HEK293 (cell line): Measurements from ENCODE around the gene NRN1L.

ENCODE experiments used
- CTCF ChIA-PET: fragments of 350-600 bp; formaldehyde crosslinking; extraction: SDS; loops from one replicate; lab custom pipeline; 2021; ENCODE audit warnings: antibody characterized with exemption; lab: Yijun Ruan, JAX
- POLR2A ChIA-PET: fragments of 300-600 bp; formaldehyde crosslinking; extraction: SDS; loops from one replicate; lab custom pipeline; 2020; ENCODE audit warnings: antibody characterized with exemption, inconsistent platforms; lab: Yijun Ruan, JAX
- H3K27ac ChIP-seq: fragments of 200-500 bp; sonication (Bioruptor generic); 2 replicates; pipeline ENCODE4 v1.5.1; 2014; ENCODE audit warnings: low read depth, low read length, control low read depth, inconsistent platforms; ENCODE audit errors: extremely low read depth
- H3K36me3 ChIP-seq, 2 experiments: fragments of 200-500 bp in 1 of 2; sonication (Bioruptor generic) in 1 of 2; 1 replicate in 1 of 2; 2 replicates in 1 of 2; pipeline ENCODE4 v1.5.1; 2014 to 2017; ENCODE audit warnings: inconsistent platforms in 2 of 2, low read length in 2 of 2; ENCODE audit not compliant: control insufficient read depth in 2 of 2, insufficient read depth in 1 of 2
- H3K4me1 ChIP-seq: fragments of 200-500 bp; sonication (Bioruptor generic); 2 replicates; pipeline ENCODE4 v1.5.1; 2014; ENCODE audit warnings: mild to moderate bottlenecking, low read length, inconsistent platforms; ENCODE audit not compliant: control insufficient read depth, insufficient read depth
- H3K4me3 ChIP-seq: 2 replicates; pipeline ENCODE4 v1.5.1; 2011; ENCODE audit warnings: low read depth, mild to moderate bottlenecking, control low read depth, low read length, moderate library complexity
- H3K9me3 ChIP-seq: fragments of 200-500 bp; sonication (Bioruptor generic); 2 replicates; pipeline ENCODE4 v1.5.1; 2014; ENCODE audit warnings: low read depth, low read length, inconsistent platforms; ENCODE audit not compliant: control insufficient read depth, insufficient read depth
- GLI2 ChIP-seq: fragments of 450-650 bp; formaldehyde crosslinking; IDR thresholded peaks from 2 replicates; pipeline ENCODE4; 2017; ENCODE audit warnings: missing biosample characterization, missing genetic modification characterization, low read depth, borderline replicate concordance
- HOXA7 ChIP-seq: sonication (generic); formaldehyde crosslinking; IDR thresholded peaks from 2 replicates; pipeline ENCODE4 v1.8.1; 2022; ENCODE audit warnings: missing genetic modification reagents, borderline replicate concordance
- KLF16 ChIP-seq: fragments of 450-650 bp; formaldehyde crosslinking; IDR thresholded peaks from 2 replicates; pipeline ENCODE4 v1.5.1; 2017; ENCODE audit warnings: missing biosample characterization, missing genetic modification characterization
- MEIS1 ChIP-seq: sonication (generic); formaldehyde crosslinking; IDR thresholded peaks from 2 replicates; pipeline ENCODE4 v1.8.1; 2022; ENCODE audit warnings: missing genetic modification reagents, mild to moderate bottlenecking, borderline replicate concordance
- OSR2 ChIP-seq: fragments of 450-650 bp; formaldehyde crosslinking; IDR thresholded peaks from 2 replicates; pipeline ENCODE4 v1.5.1; 2016; ENCODE audit warnings: missing biosample characterization, missing genetic modification characterization
- SCRT2 ChIP-seq: fragments of 450-650 bp; formaldehyde crosslinking; IDR thresholded peaks from 2 replicates; pipeline ENCODE4 v1.5.1; 2016; ENCODE audit warnings: missing biosample characterization, missing genetic modification characterization
- TRIM28 ChIP-seq: IDR thresholded peaks from 2 replicates; pipeline ENCODE4 v1.6.1; 2011; ENCODE audit warnings: low read length, control low read depth, borderline replicate concordance
- ZBTB20 ChIP-seq: fragments of 450-650 bp; formaldehyde crosslinking; IDR thresholded peaks from 2 replicates; pipeline ENCODE4 v1.5.1; 2016; ENCODE audit warnings: missing biosample characterization, missing genetic modification characterization
- ZBTB8A ChIP-seq: fragments of 450-650 bp; formaldehyde crosslinking; IDR thresholded peaks from 2 replicates; pipeline ENCODE4 v1.5.1; 2016; ENCODE audit warnings: missing biosample characterization, missing genetic modification characterization
- ZNF10 ChIP-seq: fragments of 450-650 bp; formaldehyde crosslinking; IDR thresholded peaks from 2 replicates; pipeline ENCODE4 v1.5.1; 2017; ENCODE audit warnings: missing biosample characterization, missing genetic modification characterization
- ZNF121 ChIP-seq: fragments of 450-650 bp; formaldehyde crosslinking; IDR thresholded peaks from 2 replicates; pipeline ENCODE4 v1.5.1; 2016; ENCODE audit warnings: missing biosample characterization, missing genetic modification characterization
- ZNF16 ChIP-seq: fragments of 450-650 bp; formaldehyde crosslinking; IDR thresholded peaks from 2 replicates; pipeline ENCODE4 v1.5.1; 2016; ENCODE audit warnings: low read depth, missing biosample characterization, missing genetic modification characterization
- ZNF169 ChIP-seq: fragments of 450-650 bp; formaldehyde crosslinking; IDR thresholded peaks from 2 replicates; pipeline ENCODE4 v1.5.1; 2016; ENCODE audit warnings: missing biosample characterization, missing genetic modification characterization
- ZNF23 ChIP-seq: fragments of 450-650 bp; formaldehyde crosslinking; IDR thresholded peaks from 2 replicates; pipeline ENCODE4 v1.5.1; 2016; ENCODE audit warnings: missing biosample characterization, missing genetic modification characterization, borderline replicate concordance
- ZNF239 ChIP-seq: fragments of 450-650 bp; formaldehyde crosslinking; IDR thresholded peaks from 2 replicates; pipeline ENCODE4 v1.5.1; 2016; ENCODE audit warnings: missing biosample characterization, missing genetic modification characterization
- ZNF274 ChIP-seq, 2 experiments: fragments of 200-500 bp in 1 of 2; fragments of 450-650 bp in 1 of 2; sonication (Bioruptor generic) in 1 of 2; formaldehyde crosslinking in 1 of 2; IDR thresholded peaks; 2 replicates each; pipeline versions ENCODE4 v1.5.1 to v1.6.1; 2014 to 2016; ENCODE audit warnings: borderline replicate concordance in 1 of 2, inconsistent platforms in 1 of 2, low read length in 1 of 2, missing biosample characterization in 1 of 2, missing genetic modification characterization in 1 of 2
- ZNF426 ChIP-seq: fragments of 450-650 bp; formaldehyde crosslinking; IDR thresholded peaks from 2 replicates; pipeline ENCODE4 v1.5.1; 2017; ENCODE audit warnings: missing biosample characterization, missing genetic modification characterization, mild to moderate bottlenecking, inconsistent platforms, moderate library complexity
- ZNF529 ChIP-seq: fragments of 450-650 bp; formaldehyde crosslinking; IDR thresholded peaks from 2 replicates; pipeline ENCODE4 v1.5.1; 2017; ENCODE audit warnings: missing genetic modification characterization, missing biosample characterization; ENCODE audit not compliant: insufficient replicate concordance
- ZNF555 ChIP-seq: fragments of 450-650 bp; formaldehyde crosslinking; conservative IDR thresholded peaks from 2 replicates; pipeline ENCODE4 v1.5.1; 2017; ENCODE audit warnings: missing biosample characterization, mild to moderate bottlenecking, missing genetic modification characterization, inconsistent platforms
- TF ChIP-seq, protein P1 (sequence below): IDR thresholded peaks from 2 replicates; pipeline ENCODE4 v1.6.1; 2011; ENCODE audit warnings: mild to moderate bottlenecking, low read depth, low read length, borderline replicate concordance
- TF ChIP-seq, protein P2 (sequence below): fragments of 450-650 bp; formaldehyde crosslinking; IDR thresholded peaks from 2 replicates; pipeline ENCODE4 v1.5.1; 2017; ENCODE audit warnings: missing biosample characterization, missing genetic modification characterization

Gene NRN1L

DNA sequence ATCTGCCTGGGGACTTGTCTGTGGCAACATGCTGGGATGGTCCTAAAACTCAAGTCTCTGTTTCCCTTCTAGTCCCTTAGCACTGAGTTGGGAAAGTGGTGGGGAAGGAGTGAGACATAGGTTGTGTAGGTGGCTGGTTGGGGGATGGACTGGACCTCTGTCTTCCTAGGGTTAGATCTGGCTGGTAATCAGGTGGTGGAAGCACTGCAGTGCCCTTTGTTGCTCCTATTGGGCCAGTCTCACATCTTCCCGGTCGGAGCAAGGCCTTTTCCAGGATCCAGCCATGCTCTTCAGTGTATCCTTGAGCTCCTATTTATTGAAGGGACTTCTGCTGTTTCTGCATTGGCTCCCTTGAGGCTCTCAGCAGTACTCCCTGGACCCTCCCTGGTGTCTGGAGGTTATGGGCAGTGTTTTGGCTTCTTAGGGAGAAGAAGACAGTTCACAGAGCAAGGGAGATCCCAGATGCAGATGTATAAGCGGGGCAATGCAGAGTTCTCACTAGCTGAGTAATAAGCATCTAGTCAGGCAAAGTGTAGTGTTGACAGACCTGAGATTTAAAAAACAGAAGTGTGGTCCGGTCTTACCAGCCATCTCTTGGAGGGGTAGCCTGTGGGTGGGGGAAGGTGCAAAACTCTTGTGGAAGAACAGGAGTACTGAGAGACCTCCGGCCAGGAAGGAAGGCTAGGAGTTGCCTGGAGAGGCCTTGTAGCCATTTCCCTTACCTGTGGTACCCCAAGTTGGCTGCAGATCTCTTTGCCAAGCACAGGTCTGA, 39.2 kb upstream of the NRN1L start (continued):
- TF ChIP-seq ZNF426 (tag by site-specific recombination): no peak
- TF ChIP-seq ZNF16: no peak
- TF ChIP-seq HOXA7 (CRISPR knock-in tag): no peak
- TF ChIP-seq ZNF239: no peak
- TF ChIP-seq ZBTB20 (tag by site-specific recombination): no peak
- TF ChIP-seq, protein P1, sequence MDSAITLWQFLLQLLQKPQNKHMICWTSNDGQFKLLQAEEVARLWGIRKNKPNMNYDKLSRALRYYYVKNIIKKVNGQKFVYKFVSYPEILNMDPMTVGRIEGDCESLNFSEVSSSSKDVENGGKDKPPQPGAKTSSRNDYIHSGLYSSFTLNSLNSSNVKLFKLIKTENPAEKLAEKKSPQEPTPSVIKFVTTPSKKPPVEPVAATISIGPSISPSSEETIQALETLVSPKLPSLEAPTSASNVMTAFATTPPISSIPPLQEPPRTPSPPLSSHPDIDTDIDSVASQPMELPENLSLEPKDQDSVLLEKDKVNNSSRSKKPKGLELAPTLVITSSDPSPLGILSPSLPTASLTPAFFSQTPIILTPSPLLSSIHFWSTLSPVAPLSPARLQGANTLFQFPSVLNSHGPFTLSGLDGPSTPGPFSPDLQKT: no peak
- TF ChIP-seq ZNF10: peak; percentile 71; the same call in 1 of the 2 replicates

DNA sequence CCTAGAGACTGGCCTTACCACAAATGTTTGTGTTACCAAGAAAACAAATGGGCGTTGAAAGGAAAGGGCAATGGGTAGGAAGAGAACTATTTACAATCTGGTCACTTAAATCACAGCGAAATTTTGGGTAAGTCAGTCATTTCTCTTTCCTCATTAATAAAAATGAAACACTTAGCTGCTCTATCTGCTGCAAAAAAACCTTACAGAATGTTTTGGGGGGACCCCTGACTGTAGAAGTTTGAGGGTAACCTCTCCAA, 38.7 kb upstream of the NRN1L start:
- Histone ChIP-seq H3K4me1 (peaks cover 16% of the 10 kb centered on the region), H3K27ac (peak overlapping the region; percentile 92), H3K36me3 (peaks cover 0 to 32% of the 10 kb centered on the region in 2 experiments; a peak in 2 of 3 replicates), H3K4me3 (peak overlapping the region; percentile 91), H3K9me3 (no peaks in the 10 kb centered on the region)
- ChIA-PET CTCF (interaction anchor here (0.6 to 1.7 kb wide), 2 partner anchors 31 to 38 kb away, joined by 3 to 6 read pairs; partner anchors contain the start of gene NRN1L), POLR2A (interaction anchor here (0.8 to 4.3 kb wide), 13 partner anchors 12 to 324 kb away, joined by 3 to 38 read pairs (median 5); partner anchors contain the start of genes ACD, DDX28, DUS2 and EDC4)
- TF ChIP-seq ZNF239 (no peak), MEIS1 (no peak), ZNF121 (tag by site-specific recombination) (no peak), ZNF555 (tag by site-specific recombination) (no peak), ZNF529 (tag by site-specific recombination) (no peak), ZNF274 (IDR thresholded peaks at IDR 0.05; ENCODE audit: low read length) (no peak), ZNF274 (tag by site-specific recombination; IDR thresholded peaks at IDR 0.05; ENCODE audit: borderline replicate concordance) (no peak), TRIM28 (no peak), KLF16 (tag by site-specific recombination) (no peak), ZNF169 (tag by site-specific recombination) (no peak), OSR2 (tag by site-specific recombination) (no peak), GLI2 (no peak), ZNF23 (tag by site-specific recombination) (no peak), SCRT2 (tag by site-specific recombination) (no peak), ZBTB8A (tag by site-specific recombination) (no peak)
- TF ChIP-seq, protein P2, sequence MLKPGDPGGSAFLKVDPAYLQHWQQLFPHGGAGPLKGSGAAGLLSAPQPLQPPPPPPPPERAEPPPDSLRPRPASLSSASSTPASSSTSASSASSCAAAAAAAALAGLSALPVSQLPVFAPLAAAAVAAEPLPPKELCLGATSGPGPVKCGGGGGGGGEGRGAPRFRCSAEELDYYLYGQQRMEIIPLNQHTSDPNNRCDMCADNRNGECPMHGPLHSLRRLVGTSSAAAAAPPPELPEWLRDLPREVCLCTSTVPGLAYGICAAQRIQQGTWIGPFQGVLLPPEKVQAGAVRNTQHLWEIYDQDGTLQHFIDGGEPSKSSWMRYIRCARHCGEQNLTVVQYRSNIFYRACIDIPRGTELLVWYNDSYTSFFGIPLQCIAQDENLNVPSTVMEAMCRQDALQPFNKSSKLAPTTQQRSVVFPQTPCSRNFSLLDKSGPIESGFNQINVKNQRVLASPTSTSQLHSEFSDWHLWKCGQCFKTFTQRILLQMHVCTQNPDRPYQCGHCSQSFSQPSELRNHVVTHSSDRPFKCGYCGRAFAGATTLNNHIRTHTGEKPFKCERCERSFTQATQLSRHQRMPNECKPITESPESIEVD (tag by site-specific recombination): no peak
